Measurements from ENCODE around the gene DAB1. TPM values are rescaled to one million over a fixed set of nuclear protein-coding genes. Genes with fewer than 3 reads are reported as not detected.

The DAB1 gene
- polyA plus RNA-seq, 1 donor from 2014 or later = 11.4 TPM

- Histone ChIP-seq H3F3A (ENCODE audit: insufficient read depth, low read length, poor library complexity, severe bottlenecking) (no peaks in the 10 kb centered on the region), H3K4me2 (ENCODE audit: low read length) (no peak overlapping the region), H3K27ac (ENCODE audit: low read length) (no peak overlapping the region), H3K36me3 (ENCODE audit: insufficient read depth, low read length) (no peaks in the 10 kb centered on the region), H3K27me3 (ENCODE audit: insufficient read depth, low read depth, low read length) (no peaks in the 10 kb centered on the region), H3K9ac (ENCODE audit: low read length) (no peak overlapping the region), H2AFZ (ENCODE audit: low read depth, low read length) (no peak overlapping the region), H3K9me2 (ENCODE audit: insufficient read depth, low read length) (no peaks in the 10 kb centered on the region), H3K79me2 (replicated peaks; ENCODE audit: insufficient read depth, low read length) (no peaks in the 10 kb centered on the region), H3K9me3 (ENCODE audit: low read length) (no peaks in the 10 kb centered on the region), H4K20me1 (ENCODE audit: insufficient read depth) (no peaks in the 10 kb centered on the region), H3K4me3 (ENCODE audit: low read length) (no peak overlapping the region)
- TF ChIP-seq, protein P1, sequence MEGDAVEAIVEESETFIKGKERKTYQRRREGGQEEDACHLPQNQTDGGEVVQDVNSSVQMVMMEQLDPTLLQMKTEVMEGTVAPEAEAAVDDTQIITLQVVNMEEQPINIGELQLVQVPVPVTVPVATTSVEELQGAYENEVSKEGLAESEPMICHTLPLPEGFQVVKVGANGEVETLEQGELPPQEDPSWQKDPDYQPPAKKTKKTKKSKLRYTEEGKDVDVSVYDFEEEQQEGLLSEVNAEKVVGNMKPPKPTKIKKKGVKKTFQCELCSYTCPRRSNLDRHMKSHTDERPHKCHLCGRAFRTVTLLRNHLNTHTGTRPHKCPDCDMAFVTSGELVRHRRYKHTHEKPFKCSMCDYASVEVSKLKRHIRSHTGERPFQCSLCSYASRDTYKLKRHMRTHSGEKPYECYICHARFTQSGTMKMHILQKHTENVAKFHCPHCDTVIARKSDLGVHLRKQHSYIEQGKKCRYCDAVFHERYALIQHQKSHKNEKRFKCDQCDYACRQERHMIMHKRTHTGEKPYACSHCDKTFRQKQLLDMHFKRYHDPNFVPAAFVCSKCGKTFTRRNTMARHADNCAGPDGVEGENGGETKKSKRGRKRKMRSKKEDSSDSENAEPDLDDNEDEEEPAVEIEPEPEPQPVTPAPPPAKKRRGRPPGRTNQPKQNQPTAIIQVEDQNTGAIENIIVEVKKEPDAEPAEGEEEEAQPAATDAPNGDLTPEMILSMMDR (IDR thresholded peaks at IDR 0.05; ENCODE audit: poor library complexity, severe bottlenecking) = no peak
- TF ChIP-seq EZH2 (IDR thresholded peaks at IDR 0.05; ENCODE audit: borderline replicate concordance, insufficient read depth, low read length, poor library complexity, severe bottlenecking) (no peak), MXI1 (conservative IDR thresholded peaks at IDR 0.05; ENCODE audit: poor library complexity, severe bottlenecking) (no peak), RAD21 (conservative IDR thresholded peaks at IDR 0.05) (no peak), SMC3 (conservative IDR thresholded peaks at IDR 0.05; ENCODE audit: poor library complexity) (no peak), TAF1 (IDR thresholded peaks at IDR 0.05; ENCODE audit: low read depth) (no peak), POLR2AphosphoS5 (IDR thresholded peaks at IDR 0.05) (no peak), EP300 (conservative IDR thresholded peaks at IDR 0.05; ENCODE audit: poor library complexity, severe bottlenecking) (no peak)
- TF ChIP-seq, protein P2, sequence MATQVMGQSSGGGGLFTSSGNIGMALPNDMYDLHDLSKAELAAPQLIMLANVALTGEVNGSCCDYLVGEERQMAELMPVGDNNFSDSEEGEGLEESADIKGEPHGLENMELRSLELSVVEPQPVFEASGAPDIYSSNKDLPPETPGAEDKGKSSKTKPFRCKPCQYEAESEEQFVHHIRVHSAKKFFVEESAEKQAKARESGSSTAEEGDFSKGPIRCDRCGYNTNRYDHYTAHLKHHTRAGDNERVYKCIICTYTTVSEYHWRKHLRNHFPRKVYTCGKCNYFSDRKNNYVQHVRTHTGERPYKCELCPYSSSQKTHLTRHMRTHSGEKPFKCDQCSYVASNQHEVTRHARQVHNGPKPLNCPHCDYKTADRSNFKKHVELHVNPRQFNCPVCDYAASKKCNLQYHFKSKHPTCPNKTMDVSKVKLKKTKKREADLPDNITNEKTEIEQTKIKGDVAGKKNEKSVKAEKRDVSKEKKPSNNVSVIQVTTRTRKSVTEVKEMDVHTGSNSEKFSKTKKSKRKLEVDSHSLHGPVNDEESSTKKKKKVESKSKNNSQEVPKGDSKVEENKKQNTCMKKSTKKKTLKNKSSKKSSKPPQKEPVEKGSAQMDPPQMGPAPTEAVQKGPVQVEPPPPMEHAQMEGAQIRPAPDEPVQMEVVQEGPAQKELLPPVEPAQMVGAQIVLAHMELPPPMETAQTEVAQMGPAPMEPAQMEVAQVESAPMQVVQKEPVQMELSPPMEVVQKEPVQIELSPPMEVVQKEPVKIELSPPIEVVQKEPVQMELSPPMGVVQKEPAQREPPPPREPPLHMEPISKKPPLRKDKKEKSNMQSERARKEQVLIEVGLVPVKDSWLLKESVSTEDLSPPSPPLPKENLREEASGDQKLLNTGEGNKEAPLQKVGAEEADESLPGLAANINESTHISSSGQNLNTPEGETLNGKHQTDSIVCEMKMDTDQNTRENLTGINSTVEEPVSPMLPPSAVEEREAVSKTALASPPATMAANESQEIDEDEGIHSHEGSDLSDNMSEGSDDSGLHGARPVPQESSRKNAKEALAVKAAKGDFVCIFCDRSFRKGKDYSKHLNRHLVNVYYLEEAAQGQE (IDR thresholded peaks at IDR 0.05; ENCODE audit: borderline replicate concordance) = no peak
Observed at GRCh38 chr1:57086154-57086553, 337.7 kb downstream of the DAB1 start.

GRCh38 chr1:57084701-57085100, 339.2 kb downstream of the DAB1 start:
- H3K4me2 ChIP-seq (ENCODE audit: low read length) = no peak overlapping the region
- no peaks in the 10 kb centered on the region for H3K79me2 ChIP-seq (replicated peaks; ENCODE audit: insufficient read depth, low read length)
- no peaks in the 10 kb centered on the region for H3K9me2 ChIP-seq (ENCODE audit: insufficient read depth, low read length)
- H3F3A ChIP-seq (ENCODE audit: insufficient read depth, low read length, poor library complexity, severe bottlenecking) = no peaks in the 10 kb centered on the region
- TF ChIP-seq RAD21 (conservative IDR thresholded peaks at IDR 0.05) (no peak), EP300 (conservative IDR thresholded peaks at IDR 0.05; ENCODE audit: poor library complexity, severe bottlenecking) (no peak), TAF1 (IDR thresholded peaks at IDR 0.05; ENCODE audit: low read depth) (no peak), EZH2 (IDR thresholded peaks at IDR 0.05; ENCODE audit: borderline replicate concordance, insufficient read depth, low read length, poor library complexity, severe bottlenecking) (no peak), MXI1 (conservative IDR thresholded peaks at IDR 0.05; ENCODE audit: poor library complexity, severe bottlenecking) (no peak), SMC3 (conservative IDR thresholded peaks at IDR 0.05; ENCODE audit: poor library complexity) (no peak), POLR2AphosphoS5 (IDR thresholded peaks at IDR 0.05) (no peak)
- TF ChIP-seq, protein P2 (IDR thresholded peaks at IDR 0.05; ENCODE audit: borderline replicate concordance) = no peak
- TF ChIP-seq, protein P1 (IDR thresholded peaks at IDR 0.05; ENCODE audit: poor library complexity, severe bottlenecking) = no peak
- H3K27ac ChIP-seq (ENCODE audit: low read length) = no peak overlapping the region
- H3K36me3 ChIP-seq (ENCODE audit: insufficient read depth, low read length) = no peaks in the 10 kb centered on the region
- no peaks in the 10 kb centered on the region for H4K20me1 ChIP-seq (ENCODE audit: insufficient read depth)
- H3K9ac ChIP-seq (ENCODE audit: low read length) = no peak overlapping the region
- no peak overlapping the region for H3K4me3 ChIP-seq (ENCODE audit: low read length)
- H2AFZ ChIP-seq (ENCODE audit: low read depth, low read length) = no peak overlapping the region
- no peaks in the 10 kb centered on the region for H3K9me3 ChIP-seq (ENCODE audit: low read length)
- H3K27me3 ChIP-seq (ENCODE audit: insufficient read depth, low read depth, low read length) = no peaks in the 10 kb centered on the region

Measured in neural cell (in vitro differentiated cells).